Measurements from ENCODE around the gene SEC24D. TPM values are rescaled to one million over a fixed set of nuclear protein-coding genes. Genes with fewer than 3 reads are reported as not detected.

The SEC24D gene
- total RNA-seq, 4 donors from 2014 or later = 14.5 to 51.5 (median 28.2) TPM

GRCh38 chr4:118816538-118817177, 19.3 kb downstream of the SEC24D start:
- TF ChIP-seq, protein P1, sequence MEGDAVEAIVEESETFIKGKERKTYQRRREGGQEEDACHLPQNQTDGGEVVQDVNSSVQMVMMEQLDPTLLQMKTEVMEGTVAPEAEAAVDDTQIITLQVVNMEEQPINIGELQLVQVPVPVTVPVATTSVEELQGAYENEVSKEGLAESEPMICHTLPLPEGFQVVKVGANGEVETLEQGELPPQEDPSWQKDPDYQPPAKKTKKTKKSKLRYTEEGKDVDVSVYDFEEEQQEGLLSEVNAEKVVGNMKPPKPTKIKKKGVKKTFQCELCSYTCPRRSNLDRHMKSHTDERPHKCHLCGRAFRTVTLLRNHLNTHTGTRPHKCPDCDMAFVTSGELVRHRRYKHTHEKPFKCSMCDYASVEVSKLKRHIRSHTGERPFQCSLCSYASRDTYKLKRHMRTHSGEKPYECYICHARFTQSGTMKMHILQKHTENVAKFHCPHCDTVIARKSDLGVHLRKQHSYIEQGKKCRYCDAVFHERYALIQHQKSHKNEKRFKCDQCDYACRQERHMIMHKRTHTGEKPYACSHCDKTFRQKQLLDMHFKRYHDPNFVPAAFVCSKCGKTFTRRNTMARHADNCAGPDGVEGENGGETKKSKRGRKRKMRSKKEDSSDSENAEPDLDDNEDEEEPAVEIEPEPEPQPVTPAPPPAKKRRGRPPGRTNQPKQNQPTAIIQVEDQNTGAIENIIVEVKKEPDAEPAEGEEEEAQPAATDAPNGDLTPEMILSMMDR (IDR thresholded peaks at IDR 0.05; ENCODE audit: low read depth) = no peak

DNA sequence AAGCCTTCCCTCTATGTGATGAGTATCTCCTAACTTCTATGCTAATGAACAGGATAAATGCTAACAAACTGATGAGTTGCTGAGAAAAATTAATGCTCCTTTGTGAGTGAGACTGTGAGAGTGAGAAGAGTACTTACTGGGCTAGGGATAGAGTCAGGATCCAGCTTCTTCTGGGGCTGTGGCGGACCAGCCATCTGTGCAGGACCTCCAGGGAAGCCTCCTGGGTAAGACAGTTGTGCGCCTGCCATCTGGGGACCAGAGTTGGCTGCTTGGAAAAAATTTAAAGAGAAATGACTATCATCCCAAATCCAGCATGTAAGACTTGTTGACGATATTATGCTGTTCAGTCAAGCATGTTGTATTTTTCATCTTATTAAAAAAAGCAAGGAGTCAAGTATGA, 21.0 kb downstream of the SEC24D start:
- TF ChIP-seq, protein P1 (IDR thresholded peaks at IDR 0.05; ENCODE audit: low read depth) = no peak

DNA sequence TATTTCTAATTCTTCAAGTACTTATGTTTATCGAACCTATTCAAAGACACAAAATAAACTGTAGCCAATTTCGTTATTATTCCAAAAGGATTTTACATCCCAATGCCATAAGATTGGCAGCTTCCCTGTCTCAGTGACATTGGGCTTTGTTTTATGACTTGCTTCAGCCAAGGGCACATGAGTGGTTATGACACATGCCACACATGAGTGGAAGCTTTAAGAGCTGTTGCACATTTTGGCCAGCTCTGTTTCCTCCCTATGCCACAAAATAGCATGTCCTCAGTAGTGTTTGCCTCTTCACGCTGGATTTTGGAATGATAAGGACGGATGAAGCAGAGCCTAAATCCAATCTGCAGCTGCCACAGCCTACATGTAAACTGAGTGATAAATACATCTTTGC, 21.9 kb downstream of the SEC24D start:
- TF ChIP-seq, protein P1 (IDR thresholded peaks at IDR 0.05; ENCODE audit: low read depth) = no peak

- TF ChIP-seq, protein P1 (IDR thresholded peaks at IDR 0.05; ENCODE audit: low read depth) = no peak
These were observed 22.4 kb downstream of the SEC24D start for GRCh38 chr4:118813561-118813960.

DNA sequence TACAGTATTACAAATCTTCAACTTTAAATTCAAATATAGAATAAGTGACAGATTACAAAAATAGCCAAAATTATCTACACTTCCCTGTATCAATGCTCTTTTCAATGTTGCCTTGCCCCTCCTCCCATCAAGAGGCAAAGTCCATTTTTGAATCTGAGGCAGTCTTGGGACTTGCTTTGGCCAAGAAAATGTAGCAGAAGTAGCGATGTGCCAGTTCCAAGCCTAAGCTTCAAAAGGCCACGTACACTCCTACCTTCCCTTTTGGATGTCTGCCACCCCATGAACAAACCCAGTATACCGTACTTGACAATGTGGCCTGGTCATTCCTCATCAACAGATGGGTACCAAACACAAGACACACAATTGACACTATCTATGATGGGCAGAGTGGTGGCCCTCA, 24.1 kb downstream of the SEC24D start:
- TF ChIP-seq, protein P1 (IDR thresholded peaks at IDR 0.05; ENCODE audit: low read depth) = no peak

- TF ChIP-seq, protein P1 (IDR thresholded peaks at IDR 0.05; ENCODE audit: low read depth) = no peak
These were observed 24.7 kb downstream of the SEC24D start for GRCh38 chr4:118810991-118811764.

- TF ChIP-seq, protein P1 (IDR thresholded peaks at IDR 0.05; ENCODE audit: low read depth) = no peak
These were observed 28.3 kb downstream of the SEC24D start for GRCh38 chr4:118807659-118808058.
